ENCODE data around the gene TGFBR3.

The TGFBR3 gene

GRCh38 chr1:91731815-91732214 lies 154.1 kb downstream of the TGFBR3 start:
- no peak for DNase-seq (ENCODE audit: low read depth in 1 of 2, low spot score in 1 of 2)
- no peak for TF ChIP-seq JUND (IDR thresholded peaks at IDR 0.05; ENCODE audit: low read depth)
- in situ Hi-C loops (cut with HindIII; ENCODE audit: low pct_unique_long_range_greater_than_20kb, low sequenced_read_pairs), result no loop called here

DNA sequence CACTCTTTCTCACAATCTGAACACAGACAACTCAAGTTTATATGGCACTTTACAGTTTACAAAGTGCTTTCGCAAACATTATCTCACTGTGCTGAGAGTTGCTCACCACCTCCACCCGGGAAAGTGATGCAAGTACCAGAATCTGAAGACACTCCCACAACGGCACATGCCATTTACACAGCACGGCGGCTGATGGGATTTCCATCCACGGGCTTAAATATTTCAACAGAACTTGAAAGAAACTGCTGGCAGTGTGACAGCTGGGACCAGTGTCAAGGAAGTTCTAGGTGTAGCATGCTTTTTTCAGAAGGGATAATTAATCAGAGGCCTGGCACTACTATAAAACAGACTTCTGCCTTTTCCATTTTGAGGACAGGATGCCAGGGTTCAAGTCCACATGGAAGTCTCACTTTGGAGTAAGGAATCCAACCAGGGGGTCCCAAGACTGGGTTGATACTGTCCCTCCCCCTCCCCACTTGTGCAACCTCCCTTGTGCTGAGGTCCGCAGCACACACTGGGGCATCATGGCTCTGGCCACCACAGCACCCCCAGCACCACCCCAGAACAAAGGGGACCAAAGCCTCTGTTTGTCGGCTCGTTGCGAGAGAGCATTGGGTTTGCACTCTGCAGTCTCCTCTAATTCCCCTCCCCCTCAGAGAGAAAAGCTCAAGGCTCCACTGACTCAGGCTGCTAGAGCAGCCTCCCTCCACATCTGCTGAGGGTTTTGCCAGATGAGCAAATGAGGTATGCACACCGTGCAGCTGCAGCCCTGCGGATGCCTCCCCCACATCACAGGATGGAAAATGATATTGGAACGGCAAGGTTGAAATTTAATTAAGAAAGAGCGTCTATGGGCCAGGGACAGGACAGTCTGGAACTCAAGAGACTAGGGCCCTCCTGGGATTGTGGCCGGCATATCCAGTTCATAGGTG lies 154.9 kb downstream of the TGFBR3 start:
- no peak for TF ChIP-seq JUND (IDR thresholded peaks at IDR 0.05; ENCODE audit: low read depth)

DNA sequence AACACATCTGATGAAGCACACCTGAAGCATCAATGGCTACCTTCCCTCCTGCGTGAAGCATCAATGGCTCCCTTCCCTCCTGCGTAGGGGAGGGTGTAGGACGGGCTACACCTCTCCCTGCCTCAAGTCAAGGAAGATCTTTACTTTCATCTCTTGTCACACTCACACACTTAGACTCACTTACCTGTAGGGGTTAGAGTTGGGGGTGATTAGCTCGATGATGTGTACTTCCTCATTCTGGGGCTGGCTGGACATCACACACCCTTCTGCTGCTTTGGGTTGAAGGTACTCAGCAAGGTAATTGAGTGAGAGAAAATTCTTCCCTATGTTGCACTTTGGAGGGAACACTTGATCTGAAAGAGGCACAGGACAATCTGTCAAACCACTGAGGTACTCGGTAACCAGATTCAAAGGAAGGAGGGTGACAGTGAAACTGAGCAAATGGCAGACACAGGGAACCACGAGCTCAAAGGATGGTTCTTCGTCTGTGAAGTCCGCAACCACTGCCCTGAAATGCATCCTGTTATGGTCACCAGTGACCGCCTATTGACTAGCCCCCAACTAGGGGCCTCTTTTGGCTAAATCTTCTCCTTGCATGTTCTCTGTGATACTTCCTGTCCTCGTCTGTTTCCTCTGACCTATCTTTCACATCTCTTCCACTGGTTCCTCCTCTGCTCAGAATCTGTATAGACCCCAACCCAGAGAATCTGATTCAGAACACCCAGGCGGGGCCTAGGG lies 156.2 kb downstream of the TGFBR3 start:
- no peak for DNase-seq (ENCODE audit: low read depth in 1 of 2, low spot score in 1 of 2)
- in situ Hi-C loops (cut with HindIII; ENCODE audit: low pct_unique_long_range_greater_than_20kb, low sequenced_read_pairs), result no loop called here
- TF ChIP-seq JUND (IDR thresholded peaks at IDR 0.05; ENCODE audit: low read depth), result no peak

More for the DNA sequence above, 154.9 kb downstream of the TGFBR3 start:
- in situ Hi-C loops (cut with HindIII; ENCODE audit: low pct_unique_long_range_greater_than_20kb, low sequenced_read_pairs), result no loop called here
- no peak for DNase-seq (ENCODE audit: low read depth in 1 of 2, low spot score in 1 of 2)

GRCh38 chr1:91727763-91728162 lies 158.2 kb downstream of the TGFBR3 start:
- in situ Hi-C loops (cut with HindIII; ENCODE audit: low pct_unique_long_range_greater_than_20kb, low sequenced_read_pairs), result no loop called here
- no peak for TF ChIP-seq JUND (IDR thresholded peaks at IDR 0.05; ENCODE audit: low read depth)
- no peak for DNase-seq (ENCODE audit: low read depth in 1 of 2, low spot score in 1 of 2)

DNA sequence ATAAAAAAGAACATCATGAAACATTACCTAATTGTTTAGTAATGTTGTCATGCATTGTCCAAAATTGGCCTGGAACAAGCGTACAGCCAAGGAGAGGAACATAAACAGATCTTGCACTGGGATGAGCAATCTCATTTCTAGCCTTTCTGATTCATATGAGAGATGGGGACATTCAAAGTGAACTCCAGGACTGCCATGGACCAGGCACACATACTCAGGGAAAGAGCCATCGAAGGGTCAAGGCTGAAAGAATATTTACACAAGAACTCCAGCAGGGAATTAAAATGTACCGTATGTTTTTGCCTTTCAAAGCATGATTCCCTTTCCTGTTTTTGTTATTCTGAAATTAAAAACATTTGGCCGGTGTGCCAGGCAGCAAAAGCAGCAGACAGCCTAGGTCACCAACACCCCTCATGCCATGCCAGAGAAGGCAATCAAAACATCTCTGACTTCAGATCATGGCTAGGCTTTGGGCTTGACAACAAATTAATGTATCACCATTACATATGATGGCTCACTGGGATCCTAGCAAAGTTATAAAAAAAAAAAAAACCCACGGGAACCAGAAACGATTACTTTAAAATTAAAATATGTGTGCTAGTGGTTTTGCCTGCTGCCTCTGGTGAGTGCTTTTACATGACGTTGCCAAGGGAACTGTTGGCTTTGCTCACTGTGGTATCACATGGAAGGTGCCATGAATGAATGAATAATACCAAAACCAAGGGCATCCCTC lies 159.8 kb downstream of the TGFBR3 start:
- in situ Hi-C loops (cut with HindIII; ENCODE audit: low pct_unique_long_range_greater_than_20kb, low sequenced_read_pairs), result no loop called here

DNA sequence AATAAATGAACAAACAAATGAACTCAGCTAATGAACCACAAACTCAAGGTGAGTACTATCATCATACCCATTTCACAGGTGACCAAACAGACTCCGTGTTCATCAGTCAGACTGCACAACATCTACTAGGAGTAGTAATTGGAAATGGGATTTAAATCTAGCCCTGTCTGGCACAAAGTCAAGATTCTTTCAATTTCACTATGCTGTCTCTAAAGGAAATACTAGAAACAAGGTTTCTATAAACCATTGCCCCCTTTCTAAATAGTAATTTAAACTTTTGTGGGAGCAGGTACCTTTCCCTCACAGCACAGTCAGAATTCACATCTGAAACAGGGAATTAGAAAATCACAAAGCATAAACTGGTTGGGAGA lies 160.3 kb downstream of the TGFBR3 start:
- no peak for DNase-seq (ENCODE audit: low read depth in 1 of 2, low spot score in 1 of 2)
- no peak for TF ChIP-seq JUND (IDR thresholded peaks at IDR 0.05; ENCODE audit: low read depth)
- in situ Hi-C loops (cut with HindIII; ENCODE audit: low pct_unique_long_range_greater_than_20kb, low sequenced_read_pairs), result no loop called here

More for the DNA sequence above, 159.8 kb downstream of the TGFBR3 start:
- DNase-seq (ENCODE audit: low read depth in 1 of 2, low spot score in 1 of 2), result no peak
- TF ChIP-seq JUND (IDR thresholded peaks at IDR 0.05; ENCODE audit: low read depth), result no peak

DNA sequence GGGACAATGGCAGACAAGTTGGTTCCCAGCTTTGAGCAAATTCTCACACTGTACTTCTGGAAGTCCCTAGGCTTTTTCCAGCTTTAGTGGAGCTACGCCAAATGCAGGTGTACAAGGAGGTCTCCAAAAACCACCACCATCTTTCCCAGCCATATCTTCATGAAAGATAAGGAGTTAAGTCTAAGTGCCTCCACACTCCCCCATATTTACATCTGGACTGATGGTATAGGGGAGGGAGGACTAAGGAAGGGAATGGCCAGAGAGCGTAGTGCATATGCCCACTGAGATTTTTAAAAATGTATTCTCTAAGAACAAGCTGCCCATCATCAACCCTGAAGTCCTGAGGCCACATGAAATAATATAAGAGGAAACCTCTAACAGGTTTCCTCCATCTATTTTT lies 161.3 kb downstream of the TGFBR3 start:
- in situ Hi-C loops (cut with HindIII; ENCODE audit: low pct_unique_long_range_greater_than_20kb, low sequenced_read_pairs), result no loop called here
- no peak for TF ChIP-seq JUND (IDR thresholded peaks at IDR 0.05; ENCODE audit: low read depth)
- no peak for DNase-seq (ENCODE audit: low read depth in 1 of 2, low spot score in 1 of 2)

DNA sequence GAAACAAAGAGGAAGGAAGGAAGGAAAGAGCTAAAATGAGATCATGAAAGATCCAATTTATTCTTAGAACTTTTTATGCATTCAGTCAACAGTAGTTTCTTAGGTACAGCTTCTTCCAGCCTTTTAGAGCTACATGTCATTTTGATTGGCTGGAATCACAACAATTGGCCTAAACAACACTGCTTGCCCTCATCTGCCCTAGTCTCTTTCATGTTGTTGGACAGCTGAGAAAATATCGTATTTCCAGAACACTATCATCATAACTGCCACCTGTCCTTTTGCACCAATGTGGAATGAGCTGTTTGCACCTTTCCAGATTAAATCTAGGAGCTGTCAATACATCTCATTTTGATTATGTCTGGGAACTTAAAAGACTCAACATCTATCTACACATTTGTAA lies 161.7 kb downstream of the TGFBR3 start:
- in situ Hi-C loops (cut with HindIII; ENCODE audit: low pct_unique_long_range_greater_than_20kb, low sequenced_read_pairs), result no loop called here
- no peak for TF ChIP-seq JUND (IDR thresholded peaks at IDR 0.05; ENCODE audit: low read depth)
- no peak for DNase-seq (ENCODE audit: low read depth in 1 of 2, low spot score in 1 of 2)

GRCh38 chr1:91720044-91720443 lies 165.9 kb downstream of the TGFBR3 start:
- TF ChIP-seq JUND (IDR thresholded peaks at IDR 0.05; ENCODE audit: low read depth), result no peak
- in situ Hi-C loops (cut with HindIII; ENCODE audit: low pct_unique_long_range_greater_than_20kb, low sequenced_read_pairs), result no loop called here
- no peak for DNase-seq (ENCODE audit: low read depth in 1 of 2, low spot score in 1 of 2)

DNA sequence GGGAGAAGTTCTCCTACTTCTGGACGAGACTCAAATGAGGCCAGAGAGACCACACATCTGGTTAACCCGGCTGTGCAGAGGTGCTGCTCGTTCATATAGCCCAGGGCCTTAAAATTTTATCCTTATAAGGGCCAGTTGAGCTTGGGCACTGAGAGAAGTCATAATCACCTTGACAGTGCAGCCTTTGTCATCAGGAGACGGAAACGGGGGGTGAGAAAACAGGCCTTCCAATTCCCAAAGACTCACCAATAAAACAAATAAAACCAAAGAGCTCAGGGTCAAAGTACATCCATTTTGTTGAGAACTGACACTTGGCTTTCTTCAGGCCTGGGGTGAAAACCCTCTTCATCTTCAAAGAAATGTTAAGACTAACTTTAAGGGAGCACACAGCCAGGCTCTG lies 167.1 kb downstream of the TGFBR3 start:
- in situ Hi-C loops (cut with HindIII; ENCODE audit: low pct_unique_long_range_greater_than_20kb, low sequenced_read_pairs), result no loop called here
- no peak for DNase-seq (ENCODE audit: low read depth in 1 of 2, low spot score in 1 of 2)
- TF ChIP-seq JUND (IDR thresholded peaks at IDR 0.05; ENCODE audit: low read depth), result no peak

- no peak for DNase-seq (ENCODE audit: low read depth in 1 of 2, low spot score in 1 of 2)
- in situ Hi-C loops (cut with HindIII; ENCODE audit: low pct_unique_long_range_greater_than_20kb, low sequenced_read_pairs), result no loop called here
- no peak for TF ChIP-seq JUND (IDR thresholded peaks at IDR 0.05; ENCODE audit: low read depth)
Measured at GRCh38 chr1:91718368-91718767, 167.6 kb downstream of the TGFBR3 start.

DNA sequence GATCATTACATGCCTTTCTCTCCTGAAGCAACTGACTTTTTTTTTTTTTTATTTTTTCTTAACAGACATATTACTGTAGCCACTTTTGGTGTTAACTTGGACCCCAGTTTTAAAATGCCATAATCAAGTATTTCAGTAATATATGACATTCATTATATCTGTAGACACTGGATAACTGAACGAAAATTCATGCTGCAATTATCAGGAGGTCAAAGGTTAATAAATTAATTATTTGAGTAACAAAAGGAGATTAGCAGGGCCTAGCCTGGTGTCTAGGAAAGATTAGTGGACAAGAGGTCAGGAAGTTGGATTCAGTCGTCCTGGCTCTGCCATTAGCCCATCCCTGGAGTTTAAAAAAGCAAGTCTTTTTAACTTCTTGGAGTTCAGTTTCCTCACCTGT lies 168.1 kb downstream of the TGFBR3 start:
- no peak for TF ChIP-seq JUND (IDR thresholded peaks at IDR 0.05; ENCODE audit: low read depth)
- in situ Hi-C loops (cut with HindIII; ENCODE audit: low pct_unique_long_range_greater_than_20kb, low sequenced_read_pairs), result no loop called here
- no peak for DNase-seq (ENCODE audit: low read depth in 1 of 2, low spot score in 1 of 2)

Measured in T47D (cell line).